Neural cell (in vitro differentiated cells): ENCODE data around the gene GPLD1. TPM values are rescaled to one million over a fixed set of nuclear protein-coding genes. Genes with fewer than 3 reads are reported as not detected.

Experiments
- H2AFZ ChIP-seq: fragments of 200-600, 300-800 bp; sonication (generic), shearing (Covaris generic); 2 replicates; pipeline ENCODE4 v1.6.0; 2014; ENCODE audit warnings: low read depth, mild to moderate bottlenecking, antibody characterized with exemption, low read length, moderate library complexity
- H3F3A ChIP-seq: fragments of 200-600 bp; shearing (Covaris generic); 2 replicates; pipeline ENCODE4 v1.6.1; 2016; ENCODE audit warnings: mild to moderate bottlenecking, moderate library complexity, mixed read lengths, antibody characterized with exemption, low read length; ENCODE audit not compliant: insufficient read depth, poor library complexity, severe bottlenecking
- H3K27ac ChIP-seq: fragments of 200-600, 300-800 bp; sonication (generic), shearing (Covaris generic); 2 replicates; pipeline ENCODE4 v1.5.1; 2014; ENCODE audit warnings: mild to moderate bottlenecking, low read length, moderate library complexity
- H3K27me3 ChIP-seq: fragments of 300-800, 200-600 bp; sonication (generic), shearing (Covaris generic); 2 replicates; pipeline ENCODE4 v1.6.0; 2014; ENCODE audit warnings: mild to moderate bottlenecking, low read depth, low read length, moderate library complexity; ENCODE audit not compliant: insufficient read depth
- H3K36me3 ChIP-seq: fragments of 300-800, 200-600 bp; sonication (generic), shearing (Covaris generic); 2 replicates; pipeline ENCODE4 v1.5.1; 2014; ENCODE audit warnings: mild to moderate bottlenecking, antibody characterized with exemption, low read length, moderate library complexity; ENCODE audit not compliant: insufficient read depth
- H3K4me2 ChIP-seq: fragments of 300-800, 200-600 bp; sonication (generic), shearing (Covaris generic); 2 replicates; pipeline ENCODE4 v1.6.0; 2014; ENCODE audit warnings: mild to moderate bottlenecking, low read length
- H3K4me3 ChIP-seq: fragments of 300-800, 200-600 bp; sonication (generic), shearing (Covaris generic); 2 replicates; pipeline ENCODE4 v1.5.1; 2014; ENCODE audit warnings: mild to moderate bottlenecking, low read length, moderate library complexity
- H3K79me2 ChIP-seq: fragments of 200-600 bp; shearing (Covaris generic); replicated peaks from 2 replicates; pipeline ENCODE4 v1.6.0; 2014; ENCODE audit warnings: mild to moderate bottlenecking, low read length, moderate library complexity; ENCODE audit not compliant: insufficient read depth
- H3K9ac ChIP-seq: fragments of 300-800, 200-600 bp; sonication (generic), shearing (Covaris generic); 2 replicates; pipeline ENCODE4 v1.6.1; 2016; ENCODE audit warnings: mild to moderate bottlenecking, low read length, mixed read lengths
- H3K9me2 ChIP-seq: fragments of 200-600 bp; shearing (Covaris generic); 2 replicates; pipeline ENCODE4 v1.6.1; 2016; ENCODE audit warnings: mild to moderate bottlenecking, low read length, mixed read lengths; ENCODE audit not compliant: insufficient read depth
- H3K9me3 ChIP-seq: fragments of 200-600, 300-800 bp; sonication (generic), shearing (Covaris generic); 2 replicates; pipeline ENCODE4 v1.6.1; 2016; ENCODE audit warnings: mild to moderate bottlenecking, mixed run types, low read length, moderate library complexity, mixed read lengths
- H4K20me1 ChIP-seq: fragments of 200-600 bp; shearing (Covaris generic); 2 replicates; pipeline ENCODE4 v1.6.1; 2016; ENCODE audit warnings: mild to moderate bottlenecking, mixed run types; ENCODE audit not compliant: insufficient read depth
- CTCF ChIP-seq: fragments of 450-650 bp; IDR thresholded peaks from 2 replicates; pipeline ENCODE4 v1.5.1; 2014; ENCODE audit warnings: antibody characterized with exemption, mild to moderate bottlenecking, moderate library complexity; ENCODE audit not compliant: poor library complexity, severe bottlenecking
- EP300 ChIP-seq: fragments of 450-650 bp; conservative IDR thresholded peaks from 2 replicates; pipeline ENCODE4 v1.6.1; 2014; ENCODE audit warnings: antibody characterized with exemption, mild to moderate bottlenecking, moderate library complexity; ENCODE audit not compliant: poor library complexity, severe bottlenecking
- EZH2 ChIP-seq: fragments of 200-600, 300-800 bp; shearing (Covaris generic), sonication (generic); IDR thresholded peaks from 2 replicates; pipeline ENCODE4 v1.6.1; 2014; ENCODE audit warnings: antibody characterized with exemption, low read length, borderline replicate concordance, mild to moderate bottlenecking; ENCODE audit not compliant: insufficient read depth, poor library complexity, severe bottlenecking
- MXI1 ChIP-seq: fragments of 450-650 bp; conservative IDR thresholded peaks from 2 replicates; pipeline ENCODE4 v1.6.1; 2014; ENCODE audit warnings: antibody characterized with exemption, mild to moderate bottlenecking; ENCODE audit not compliant: poor library complexity, severe bottlenecking
- POLR2AphosphoS5 ChIP-seq: IDR thresholded peaks from 2 replicates; pipeline ENCODE4 v1.6.1; 2012
- RAD21 ChIP-seq: fragments of 450-650 bp; conservative IDR thresholded peaks from 2 replicates; pipeline ENCODE4 v1.6.1; 2014; ENCODE audit warnings: antibody characterized with exemption, mild to moderate bottlenecking, moderate library complexity
- REST ChIP-seq: IDR thresholded peaks from 2 replicates; pipeline ENCODE4 v1.6.1; 2012; ENCODE audit warnings: borderline replicate concordance
- SMC3 ChIP-seq: fragments of 450-650 bp; conservative IDR thresholded peaks from 2 replicates; pipeline ENCODE4 v1.6.1; 2014; ENCODE audit warnings: antibody characterized with exemption, mild to moderate bottlenecking, moderate library complexity; ENCODE audit not compliant: poor library complexity
- TAF1 ChIP-seq: IDR thresholded peaks from 2 replicates; pipeline ENCODE4 v1.6.1; 2012; ENCODE audit warnings: low read depth
- polyA plus RNA-seq: library from polyadenylated mRNA; depleted of rRNA; stranded (reverse); fragments of >200 nt; gene quantifications from 2 replicates; pipeline ENCODE4 v1.2.3, GENCODE V29; 2014

GPLD1 gene
- polyA plus RNA-seq, 1 donor from 2014 or later: 11.0 TPM

- no peaks in the 10 kb centered on the region for H4K20me1 ChIP-seq
These were observed 59.3 kb downstream of the GPLD1 start for GRCh38 chr6:24430086-24430485.

GRCh38 chr6:24429146-24429545, 60.2 kb downstream of the GPLD1 start:
- TF ChIP-seq SMC3 (no peak), EP300 (no peak), REST (no peak), RAD21 (no peak), POLR2AphosphoS5 (no peak), MXI1 (no peak)
- H3K9me2 ChIP-seq: no peaks in the 10 kb centered on the region
- H3K9ac ChIP-seq: no peak overlapping the region
- no peaks in the 10 kb centered on the region for H3K27me3 ChIP-seq
- H3K27ac ChIP-seq: no peak overlapping the region
- no peak overlapping the region for H3K4me2 ChIP-seq
- H4K20me1 ChIP-seq: no peaks in the 10 kb centered on the region
- no peaks in the 10 kb centered on the region for H3F3A ChIP-seq
- no peak overlapping the region for H3K4me3 ChIP-seq
- no peaks in the 10 kb centered on the region for H3K79me2 ChIP-seq
- peaks cover 9% of the 10 kb centered on the region for H3K36me3 ChIP-seq
- H2AFZ ChIP-seq: no peak overlapping the region
- no peaks in the 10 kb centered on the region for H3K9me3 ChIP-seq

More at GRCh38 chr6:24430086-24430485, 59.3 kb downstream of the GPLD1 start:
- Histone ChIP-seq H3K9ac (no peak overlapping the region), H3F3A (no peaks in the 10 kb centered on the region), H3K27me3 (no peaks in the 10 kb centered on the region), H2AFZ (no peak overlapping the region), H3K9me3 (no peaks in the 10 kb centered on the region), H3K27ac (no peak overlapping the region), H3K36me3 (peaks cover 9% of the 10 kb centered on the region), H3K9me2 (no peaks in the 10 kb centered on the region), H3K79me2 (no peaks in the 10 kb centered on the region), H3K4me3 (no peak overlapping the region), H3K4me2 (no peak overlapping the region)
- no peak for TF ChIP-seq POLR2AphosphoS5
- no peak for TF ChIP-seq SMC3
- no peak for TF ChIP-seq EP300
- TF ChIP-seq MXI1: no peak
- no peak for TF ChIP-seq CTCF
- TF ChIP-seq TAF1: no peak
- no peak for TF ChIP-seq REST
- no peak for TF ChIP-seq RAD21
- no peak for TF ChIP-seq EZH2
